DOHH2 (cell line): ENCODE results near the gene POU2F3.

Source experiments
- H3F3A ChIP-seq: fragments of 200-600 bp; sonication (generic), shearing (Covaris generic); 2 replicates; pipeline ENCODE4 v1.6.0; 2016; ENCODE audit warnings: antibody characterized with exemption, mild to moderate bottlenecking; ENCODE audit not compliant: control insufficient read depth, insufficient read depth
- H3K27ac ChIP-seq: fragments of 200-600 bp; sonication (generic); 2 replicates; pipeline ENCODE4 v1.5.1; 2014; ENCODE audit warnings: low read depth, mild to moderate bottlenecking, low read length, moderate library complexity
- H3K27me3 ChIP-seq: fragments of 200-600 bp; sonication (generic); 2 replicates; pipeline ENCODE4 v1.6.1; 2014; ENCODE audit warnings: mild to moderate bottlenecking, low read length, mixed read lengths; ENCODE audit not compliant: control insufficient read depth
- H3K36me3 ChIP-seq: fragments of 200-600 bp; sonication (generic); 2 replicates; pipeline ENCODE4 v1.6.1; 2014; ENCODE audit warnings: mild to moderate bottlenecking, low read length, moderate library complexity, mixed read lengths; ENCODE audit not compliant: control insufficient read depth
- H3K4me1 ChIP-seq: fragments of 200-600 bp; sonication (generic); 2 replicates; pipeline ENCODE4 v1.6.1; 2014; ENCODE audit warnings: mild to moderate bottlenecking, low read length, mixed read lengths; ENCODE audit not compliant: control insufficient read depth
- H3K4me2 ChIP-seq: fragments of 200-600 bp; sonication (generic); 2 replicates; pipeline ENCODE4 v1.6.0; 2014; ENCODE audit warnings: mild to moderate bottlenecking, low read length, moderate library complexity
- H3K4me3 ChIP-seq: fragments of 200-600 bp; sonication (generic); 2 replicates; pipeline ENCODE4 v1.5.1; 2014; ENCODE audit warnings: mild to moderate bottlenecking, low read length, mixed read lengths
- H3K79me2 ChIP-seq: fragments of 200-600 bp; sonication (generic); 2 replicates; pipeline ENCODE4 v1.6.1; 2014; ENCODE audit warnings: mild to moderate bottlenecking, low read length, mixed read lengths; ENCODE audit not compliant: control insufficient read depth
- H3K9me2 ChIP-seq: fragments of 200-600 bp; sonication (generic); replicated peaks from 2 replicates; pipeline ENCODE4 v1.6.1; 2014; ENCODE audit warnings: mild to moderate bottlenecking, low read length, mixed read lengths; ENCODE audit not compliant: control insufficient read depth
- H3K9me3 ChIP-seq: fragments of 200-600 bp; sonication (generic); 2 replicates; pipeline ENCODE4 v1.6.1; 2014; ENCODE audit warnings: antibody characterized with exemption, low read length, mixed read lengths; ENCODE audit not compliant: control insufficient read depth, insufficient read depth
- H4K20me1 ChIP-seq: fragments of 200-600 bp; sonication (generic); 2 replicates; pipeline ENCODE4 v1.6.0; 2014; ENCODE audit warnings: low read depth, mild to moderate bottlenecking, antibody characterized with exemption, low read length, moderate library complexity; ENCODE audit not compliant: control insufficient read depth, insufficient read depth
- EZH2phosphoT487 ChIP-seq: fragments of 200-600 bp; sonication (generic); IDR thresholded peaks from 2 replicates; pipeline ENCODE4 v1.6.1; 2017; ENCODE audit warnings: borderline replicate concordance, mild to moderate bottlenecking, antibody characterized with exemption, low read length, moderate library complexity, mixed read lengths
- TF ChIP-seq, protein P1 (sequence below): fragments of 200-600 bp; sonication (generic); IDR thresholded peaks from one replicate; pipeline ENCODE4 v1.5.1; 2014; ENCODE audit warnings: antibody characterized with exemption, mild to moderate bottlenecking, low read depth, low read length; ENCODE audit not compliant: poor library complexity, severe bottlenecking

Gene POU2F3

DNA sequence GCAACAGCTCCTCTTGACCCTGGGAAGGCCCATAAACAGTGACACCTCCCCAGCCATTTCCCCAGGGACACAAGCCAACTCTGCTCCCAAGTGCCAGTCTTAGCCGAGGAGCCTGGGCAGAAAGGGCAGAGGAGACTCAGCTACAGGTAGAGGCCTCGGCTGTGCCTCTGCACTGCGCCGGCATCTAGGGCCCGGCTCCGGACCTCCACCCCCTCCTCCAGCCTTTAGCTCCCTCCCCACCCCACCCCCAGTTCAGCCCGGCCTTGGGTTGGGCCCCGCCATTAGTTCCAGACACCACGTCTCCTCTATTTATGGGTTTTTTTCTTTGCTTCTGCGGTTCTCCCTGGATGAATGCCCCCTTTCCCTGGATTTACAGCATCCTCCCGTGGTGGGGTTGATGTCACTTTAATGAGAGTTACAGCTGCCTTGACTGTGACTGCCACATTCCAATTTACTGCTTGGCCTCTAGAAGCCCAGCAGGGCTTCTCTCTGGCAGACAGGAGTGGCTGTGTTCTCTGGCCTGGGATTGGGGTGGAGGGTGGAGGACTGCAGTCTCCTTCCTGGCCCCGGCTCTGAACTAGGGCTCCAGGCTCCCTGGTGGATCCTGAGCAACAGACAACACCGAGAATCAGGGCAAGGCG is 42.6 kb upstream of the POU2F3 start:
- Histone ChIP-seq H3K9me3 (no peaks in the 10 kb centered on the region), H3K27ac (no peak overlapping the region), H3K4me2 (no peak overlapping the region), H3K27me3 (0 out of 2 replicates have a peak, but pooled peaks cover 3% of the 10 kb centered on the region), H3K36me3 (no peaks in the 10 kb centered on the region), H3K9me2 (no peaks in the 10 kb centered on the region), H3F3A (no peaks in the 10 kb centered on the region), H3K4me1 (no peaks in the 10 kb centered on the region), H4K20me1 (no peaks in the 10 kb centered on the region), H3K79me2 (no peaks in the 10 kb centered on the region), H3K4me3 (no peak overlapping the region)
- TF ChIP-seq, protein P1, sequence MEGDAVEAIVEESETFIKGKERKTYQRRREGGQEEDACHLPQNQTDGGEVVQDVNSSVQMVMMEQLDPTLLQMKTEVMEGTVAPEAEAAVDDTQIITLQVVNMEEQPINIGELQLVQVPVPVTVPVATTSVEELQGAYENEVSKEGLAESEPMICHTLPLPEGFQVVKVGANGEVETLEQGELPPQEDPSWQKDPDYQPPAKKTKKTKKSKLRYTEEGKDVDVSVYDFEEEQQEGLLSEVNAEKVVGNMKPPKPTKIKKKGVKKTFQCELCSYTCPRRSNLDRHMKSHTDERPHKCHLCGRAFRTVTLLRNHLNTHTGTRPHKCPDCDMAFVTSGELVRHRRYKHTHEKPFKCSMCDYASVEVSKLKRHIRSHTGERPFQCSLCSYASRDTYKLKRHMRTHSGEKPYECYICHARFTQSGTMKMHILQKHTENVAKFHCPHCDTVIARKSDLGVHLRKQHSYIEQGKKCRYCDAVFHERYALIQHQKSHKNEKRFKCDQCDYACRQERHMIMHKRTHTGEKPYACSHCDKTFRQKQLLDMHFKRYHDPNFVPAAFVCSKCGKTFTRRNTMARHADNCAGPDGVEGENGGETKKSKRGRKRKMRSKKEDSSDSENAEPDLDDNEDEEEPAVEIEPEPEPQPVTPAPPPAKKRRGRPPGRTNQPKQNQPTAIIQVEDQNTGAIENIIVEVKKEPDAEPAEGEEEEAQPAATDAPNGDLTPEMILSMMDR: no peak
- TF ChIP-seq EZH2phosphoT487: no peak

DNA sequence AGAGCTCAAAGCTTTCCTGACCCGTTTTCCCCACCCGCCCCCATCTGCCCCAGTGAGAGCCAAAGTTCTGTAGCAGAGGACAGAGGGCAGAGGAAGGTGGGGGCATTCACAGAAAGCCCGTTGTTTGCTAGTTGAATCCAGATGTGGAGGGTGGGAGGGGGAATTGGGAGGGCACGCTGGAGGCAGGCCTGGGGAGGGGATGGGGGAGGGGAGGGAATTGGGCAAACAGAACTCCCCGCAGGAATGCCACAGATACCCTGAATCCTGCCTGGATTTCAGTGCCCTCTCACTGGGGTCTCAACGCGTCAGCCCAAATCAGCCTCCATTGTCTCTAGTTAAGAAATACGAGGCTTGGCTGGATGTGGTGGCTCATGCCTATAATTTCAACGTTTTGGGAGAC is 42.0 kb upstream of the POU2F3 start:
- TF ChIP-seq EZH2phosphoT487: no peak
- TF ChIP-seq, protein P1: no peak
- Histone ChIP-seq H3F3A (no peaks in the 10 kb centered on the region), H3K27me3 (0 out of 2 replicates have a peak, but pooled peaks cover 3% of the 10 kb centered on the region), H3K4me1 (no peaks in the 10 kb centered on the region), H3K36me3 (no peaks in the 10 kb centered on the region), H4K20me1 (no peaks in the 10 kb centered on the region), H3K27ac (no peak overlapping the region), H3K79me2 (no peaks in the 10 kb centered on the region), H3K4me2 (no peak overlapping the region), H3K9me2 (no peaks in the 10 kb centered on the region), H3K4me3 (no peak overlapping the region), H3K9me3 (no peaks in the 10 kb centered on the region)

GRCh38 chr11:120198403-120198786 is 41.5 kb upstream of the POU2F3 start:
- Histone ChIP-seq H3K4me3 (no peak overlapping the region), H3K79me2 (no peaks in the 10 kb centered on the region), H3K27ac (no peak overlapping the region), H3K9me2 (no peaks in the 10 kb centered on the region), H3K9me3 (no peaks in the 10 kb centered on the region), H3K4me2 (no peak overlapping the region), H3K4me1 (no peaks in the 10 kb centered on the region), H3K36me3 (no peaks in the 10 kb centered on the region), H4K20me1 (no peaks in the 10 kb centered on the region), H3K27me3 (0 out of 2 replicates have a peak, but pooled peaks cover 3% of the 10 kb centered on the region), H3F3A (no peaks in the 10 kb centered on the region)
- TF ChIP-seq EZH2phosphoT487: no peak

DNA sequence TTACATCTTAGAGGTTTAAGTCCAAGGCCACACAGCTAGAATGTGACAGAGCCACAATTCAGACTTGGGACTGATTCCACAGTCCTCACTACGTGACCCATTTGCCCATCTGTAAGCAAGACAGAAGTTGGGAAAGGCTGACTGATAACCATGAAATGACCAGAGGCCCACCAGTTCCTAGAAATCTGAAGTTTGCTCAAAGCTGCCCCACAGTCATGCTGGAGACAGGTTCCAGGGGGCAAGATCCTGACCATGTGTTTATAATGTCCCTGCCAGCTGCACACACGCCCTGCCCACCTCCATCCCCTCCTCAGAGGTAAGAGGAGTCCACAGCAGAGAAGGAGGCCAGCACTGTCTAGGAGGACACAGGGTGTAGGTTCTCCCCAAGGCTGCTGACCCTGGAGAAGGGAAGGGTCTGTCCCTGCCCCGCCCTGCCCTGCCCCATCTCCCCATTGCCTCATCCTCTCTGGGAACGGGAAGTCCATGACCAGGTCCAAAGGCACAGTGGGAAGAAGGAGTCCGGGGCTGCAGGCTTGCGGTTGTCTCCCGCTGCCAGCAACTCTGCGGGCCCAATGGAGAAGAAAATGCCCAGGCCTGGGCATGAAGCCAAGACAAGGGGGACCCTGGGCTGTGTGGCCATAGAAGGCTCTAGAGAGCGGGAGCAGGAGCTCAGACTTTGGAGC is 41.0 kb upstream of the POU2F3 start:
- Histone ChIP-seq H3F3A (no peaks in the 10 kb centered on the region), H3K4me1 (no peaks in the 10 kb centered on the region), H3K27me3 (0 out of 2 replicates have a peak, but pooled peaks cover 3% of the 10 kb centered on the region), H3K4me3 (no peak overlapping the region), H3K79me2 (no peaks in the 10 kb centered on the region), H3K9me2 (no peaks in the 10 kb centered on the region), H3K27ac (no peak overlapping the region), H4K20me1 (no peaks in the 10 kb centered on the region), H3K36me3 (no peaks in the 10 kb centered on the region), H3K9me3 (no peaks in the 10 kb centered on the region), H3K4me2 (no peak overlapping the region)
- no peak for TF ChIP-seq EZH2phosphoT487
- TF ChIP-seq, protein P1: no peak
